CD4-positive, alpha-beta T cell treated with Interleukin-6 for 4 hours (primary cell): ENCODE measurements around the gene POMGNT1.
"Not testable (repeated sequence)": the region's sequence is repeated elsewhere in the genome, so short reads cannot be mapped to it uniquely, and the experiment has no call there.

Experiments used
- DNase-seq: peaks from one replicate; pipeline ENCODE4 v3.0.0-alpha.2; 2020; ENCODE audit warnings: mixed read lengths

POMGNT1 gene

DNA sequence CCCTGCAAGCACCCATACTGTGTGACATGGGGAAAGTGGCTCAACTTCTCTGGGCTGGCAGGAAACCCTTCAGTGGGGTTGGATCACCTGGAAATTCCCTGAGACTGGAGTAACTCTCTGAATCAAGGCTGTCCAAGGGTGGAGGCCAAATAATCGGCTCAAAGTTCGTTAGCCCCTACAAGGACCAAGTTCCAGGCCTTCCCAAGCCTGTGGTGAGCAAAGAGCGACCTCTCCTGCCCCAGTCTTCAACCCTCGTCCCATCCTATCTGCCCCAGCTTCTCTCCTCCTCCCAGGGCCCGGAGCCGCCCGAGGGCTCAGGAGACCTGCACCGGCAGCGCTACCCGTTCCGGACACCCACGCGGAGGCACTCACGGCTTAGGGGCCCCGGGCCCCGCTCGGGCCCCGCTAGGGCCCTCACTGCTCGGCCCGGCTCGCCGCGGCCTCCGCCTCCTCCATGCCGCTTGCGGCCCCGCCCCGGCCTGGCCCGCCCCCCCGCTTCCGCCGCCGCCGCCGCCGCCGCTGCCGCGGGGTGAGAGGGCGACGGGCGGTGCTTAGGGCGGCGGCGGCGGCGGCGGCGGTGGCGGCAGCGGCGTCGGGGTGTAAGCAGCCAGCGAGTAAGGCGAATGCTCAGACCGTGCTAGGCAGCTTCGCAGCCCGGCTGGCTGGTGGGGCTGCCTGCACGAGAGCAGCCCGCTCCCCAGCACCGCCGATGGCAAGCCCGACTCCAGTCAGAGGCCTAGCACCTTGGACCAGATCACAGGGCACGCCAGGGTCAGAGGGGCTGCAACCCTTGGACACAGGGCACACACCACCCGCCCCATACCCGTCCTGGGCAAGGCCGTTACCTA, at the start of gene POMGNT1:
Gene POMGNT1, minus strand, starts transcription at position 471 of the 848 bp plus-strand sequence. CDS start 613 bp downstream, outside the sequence.
- peak; percentile 80 for DNase-seq

- DNase-seq: peak; percentile 98
Observed at GRCh38 chr1:46247436-46248121, 49.3 kb upstream of the POMGNT1 start, which contains the start of gene RAD54L. Gene RAD54L, plus strand, starts transcription at chr1:46247763. Its CDS starts 643 bp downstream, at chr1:46248406.

DNA sequence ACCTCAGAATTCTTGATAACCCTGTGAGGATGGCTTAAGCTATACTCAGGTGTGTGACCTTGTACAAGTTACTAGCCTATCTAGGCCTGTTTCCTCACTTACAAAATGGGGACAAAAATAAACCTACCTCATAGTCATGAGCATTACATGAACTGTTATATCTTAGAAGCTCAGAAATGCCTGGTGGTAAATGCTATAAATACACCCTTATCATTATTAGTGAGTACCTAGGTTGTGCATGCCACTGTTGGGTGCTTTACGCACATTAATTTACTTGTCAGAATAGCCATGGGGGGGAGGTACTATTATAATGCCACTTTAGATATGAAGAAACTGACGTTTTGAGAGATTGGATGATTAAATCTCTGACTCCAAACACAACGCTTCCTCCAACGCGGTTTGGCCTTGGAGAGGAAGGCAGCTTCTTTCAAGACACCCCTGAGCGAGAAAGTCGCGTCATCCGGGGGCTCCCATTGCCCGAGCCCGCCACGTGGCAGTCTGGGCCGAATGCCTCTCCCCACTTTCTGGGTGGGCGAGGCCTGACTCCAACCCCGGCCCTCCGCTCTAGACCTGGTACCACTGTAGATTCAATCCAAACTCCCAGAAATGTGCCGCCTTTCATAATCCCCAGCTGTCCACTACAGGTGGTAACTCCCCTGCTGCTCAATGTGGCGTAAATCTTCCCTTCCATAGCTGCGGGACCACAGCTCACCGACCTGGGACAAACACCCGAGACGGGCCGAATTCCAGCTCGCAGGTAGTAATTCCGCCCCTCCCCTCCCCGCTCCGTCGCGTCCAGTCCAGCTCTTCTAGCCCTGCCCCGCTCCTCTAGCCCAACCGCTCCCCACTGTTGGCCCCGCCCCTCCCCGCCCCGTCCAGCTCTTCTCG, 48.6 kb upstream of the POMGNT1 start:
- DNase-seq: peak; percentile 55

GRCh38 chr1:46246136-46246535, 47.9 kb upstream of the POMGNT1 start:
- DNase-seq: not testable (repeated sequence)

DNA sequence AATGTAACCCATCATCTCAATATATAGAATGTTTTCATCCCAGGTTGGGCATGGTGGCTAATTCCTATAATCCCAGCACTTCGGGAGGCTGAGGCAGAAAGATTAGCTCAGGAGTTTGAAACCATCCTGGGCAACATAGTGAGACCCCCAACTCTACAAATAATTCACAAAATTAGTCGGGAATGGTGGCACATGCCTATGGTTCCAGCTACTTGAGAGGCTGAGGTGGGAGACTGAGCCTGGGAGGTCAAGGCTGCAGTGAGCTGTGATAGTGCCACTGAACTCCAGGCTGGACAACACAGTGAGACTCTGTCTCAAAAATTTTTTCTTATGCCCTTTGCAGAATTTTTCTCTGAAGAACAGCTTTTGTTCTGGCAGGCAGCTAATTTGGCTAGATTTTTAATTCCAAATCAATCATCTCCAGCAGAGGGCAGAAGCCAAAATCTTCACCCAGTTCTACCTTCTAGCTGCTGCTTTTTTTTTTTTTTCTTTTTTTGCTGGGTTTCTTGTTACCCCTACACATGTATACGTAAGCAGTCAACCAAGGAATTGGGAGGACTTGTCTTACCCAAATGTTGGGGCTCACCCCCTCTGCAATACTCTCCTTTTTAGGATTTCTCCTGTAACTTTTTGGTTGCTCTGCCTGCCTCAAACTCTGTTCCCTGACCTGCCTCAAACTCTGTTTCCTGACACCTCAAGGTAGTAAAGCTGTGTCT, 46.6 kb upstream of the POMGNT1 start:
- no peak for DNase-seq

GRCh38 chr1:46243831-46244230, 45.6 kb upstream of the POMGNT1 start:
- not testable (repeated sequence) for DNase-seq

- no peak for DNase-seq
Observed at GRCh38 chr1:46242918-46243317, 44.7 kb upstream of the POMGNT1 start.

- DNase-seq: not testable (repeated sequence)
Observed at GRCh38 chr1:46241733-46242132, 43.5 kb upstream of the POMGNT1 start.

- not testable (repeated sequence) for DNase-seq
Observed at GRCh38 chr1:46238865-46239264, 40.6 kb upstream of the POMGNT1 start.

GRCh38 chr1:46236882-46237281, 38.6 kb upstream of the POMGNT1 start:
- no peak for DNase-seq

DNA sequence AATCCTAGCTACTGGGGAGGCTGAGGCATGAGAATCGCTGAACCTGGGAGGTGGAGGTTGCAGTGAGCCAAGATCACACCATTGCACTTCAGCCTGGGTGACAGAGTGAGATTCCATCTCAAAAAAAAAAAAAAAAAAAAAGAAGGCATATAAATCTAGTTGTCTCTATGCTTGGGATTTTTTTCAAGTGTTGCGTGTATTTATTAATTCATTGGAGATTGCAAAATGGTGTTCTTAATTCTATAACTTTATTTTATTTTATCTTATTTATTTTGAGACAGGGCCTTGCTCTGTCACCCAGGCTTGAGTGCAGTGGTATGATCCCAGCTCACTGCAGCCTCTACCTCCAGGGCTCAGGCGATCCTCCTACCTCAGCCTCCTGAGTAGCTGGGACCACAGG, 33.0 kb upstream of the POMGNT1 start:
- DNase-seq: not testable (repeated sequence)

DNA sequence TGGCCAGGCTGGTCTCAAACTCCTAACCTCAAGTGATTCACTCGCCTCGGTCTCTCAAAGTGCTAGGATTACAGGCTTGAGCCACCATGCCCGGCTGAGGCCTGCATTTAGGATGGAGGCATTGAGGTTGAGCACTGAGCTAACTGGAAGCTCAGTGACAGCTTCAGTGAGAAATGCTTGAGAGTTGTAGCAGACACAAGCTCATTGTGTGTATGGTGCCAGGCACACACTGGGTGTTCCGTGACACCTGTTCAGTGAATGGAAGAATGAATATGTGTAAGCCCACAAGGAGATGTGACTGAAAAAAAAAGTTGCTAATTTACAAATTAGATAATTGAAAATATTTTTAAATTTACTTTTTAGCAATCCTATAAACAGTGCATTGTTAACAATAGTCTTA, 26.7 kb upstream of the POMGNT1 start:
- DNase-seq: no peak

DNA sequence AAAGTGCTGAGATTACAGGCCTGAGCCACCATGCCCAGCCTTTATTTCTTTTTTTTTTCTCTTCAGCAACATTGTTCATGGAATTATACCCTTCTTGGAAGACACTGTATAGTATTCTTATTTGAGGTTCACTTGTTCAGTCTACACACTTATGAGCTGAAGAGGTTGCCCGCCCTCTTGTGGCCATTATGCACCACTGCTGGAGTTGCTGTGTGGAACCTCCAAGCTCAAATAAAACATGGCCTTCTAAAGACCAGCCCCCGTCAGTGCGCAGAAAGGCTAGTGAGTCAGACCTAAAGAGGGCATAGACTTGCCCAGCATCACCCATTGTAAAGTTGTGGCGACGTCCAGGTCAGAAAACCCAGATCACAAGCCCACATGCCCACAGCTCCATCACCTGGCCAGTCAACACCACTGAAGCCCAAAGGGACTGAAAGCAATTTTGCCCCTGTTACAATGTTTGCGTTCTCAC, 25.3 kb upstream of the POMGNT1 start:
- peak; percentile 67 for DNase-seq

GRCh38 chr1:46223055-46223454, 24.8 kb upstream of the POMGNT1 start:
- DNase-seq: not testable (repeated sequence)

DNA sequence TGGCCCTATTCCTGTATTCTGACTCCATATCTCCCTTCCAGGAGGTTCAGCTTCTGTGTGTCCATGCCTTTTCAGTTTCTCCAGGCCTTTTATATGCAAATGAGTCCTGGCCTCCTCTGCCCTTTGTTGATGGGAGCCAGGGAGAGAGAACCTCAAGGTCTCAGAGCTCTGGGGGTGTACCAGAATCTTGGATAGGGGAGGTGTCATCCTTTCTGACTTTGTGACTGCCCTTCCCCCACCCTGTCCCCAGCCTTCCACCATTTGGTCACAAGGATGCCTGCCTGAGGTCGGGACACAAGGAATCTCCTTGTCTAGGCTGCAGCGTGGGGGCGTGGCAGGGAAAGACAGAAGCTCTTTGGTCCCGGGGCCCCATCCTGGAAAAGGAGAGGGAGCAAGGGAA, 23.5 kb upstream of the POMGNT1 start:
- DNase-seq: no peak

- DNase-seq: no peak
Observed at GRCh38 chr1:46220808-46221207, 22.6 kb upstream of the POMGNT1 start.

GRCh38 chr1:46219551-46220520, 21.6 kb upstream of the POMGNT1 start:
- DNase-seq: no peak

DNA sequence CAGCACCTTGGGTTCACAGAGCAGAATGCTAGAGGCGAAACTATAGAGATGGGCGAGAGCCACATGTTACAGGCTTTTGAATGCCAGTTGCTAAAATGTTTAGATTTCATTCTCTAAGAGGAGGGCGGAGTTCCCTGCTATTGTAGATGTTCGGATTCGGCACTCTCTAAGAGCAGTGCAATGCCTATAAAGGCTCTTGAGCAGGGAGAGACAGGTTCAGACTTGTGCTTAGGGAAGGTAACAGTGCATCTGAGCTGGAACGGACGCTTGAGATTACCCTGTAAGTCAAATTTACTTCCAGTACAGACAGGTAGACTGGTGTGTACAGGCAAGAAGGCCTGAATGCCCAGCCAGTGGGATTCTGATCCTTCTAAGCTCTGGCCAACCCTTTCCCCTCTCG, 20.2 kb upstream of the POMGNT1 start:
- DNase-seq: no peak

DNA sequence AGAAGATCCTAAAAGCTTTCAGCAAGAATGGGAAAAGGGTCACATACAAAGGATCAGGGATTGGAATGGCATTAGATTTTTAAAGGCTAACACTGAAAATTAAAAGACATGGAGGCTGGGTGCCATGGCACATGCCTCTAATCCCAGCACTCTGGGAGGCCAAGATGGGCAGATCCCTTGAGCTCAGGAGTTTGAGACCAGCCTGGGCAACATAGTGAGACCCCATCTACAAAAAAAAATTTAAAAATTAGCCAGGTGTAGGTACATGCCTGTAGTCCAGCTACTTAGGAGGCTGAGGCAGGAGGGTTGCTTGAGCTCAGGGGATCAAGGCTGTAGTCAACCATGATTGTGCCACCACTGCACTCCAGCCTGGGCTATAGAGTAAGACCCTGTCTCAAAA, 17.3 kb upstream of the POMGNT1 start:
- DNase-seq: no peak

DNA sequence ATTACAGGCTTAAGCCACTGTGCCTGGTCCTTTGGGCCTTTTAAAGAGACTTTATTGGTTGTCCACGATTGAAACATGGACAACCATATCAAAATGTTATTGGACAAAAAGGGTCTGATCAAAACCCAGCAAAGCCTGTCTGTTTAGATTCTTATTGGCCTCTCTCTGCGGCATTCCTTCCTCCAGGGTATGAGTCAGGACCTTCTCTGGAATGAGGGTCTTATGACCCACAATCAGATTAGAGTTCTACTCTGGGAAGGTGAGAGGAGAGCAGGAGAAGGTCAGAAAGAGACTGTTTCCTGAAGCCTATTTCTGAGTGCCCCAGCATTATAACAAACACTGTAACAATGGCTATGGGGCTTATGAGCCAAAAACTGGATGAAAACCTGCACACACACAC, 12.8 kb upstream of the POMGNT1 start:
- no peak for DNase-seq

- DNase-seq: no peak
Observed at GRCh38 chr1:46210561-46210960, 12.3 kb upstream of the POMGNT1 start.
